Suppressor macrophage treated with lipopolysaccharide for 1 hour (primary cell): ENCODE measurements around the gene CDC14B.
A peak's percentile ranks its signal among the peaks of the same experiment; 100 is the strongest.
"Not testable (repeated sequence)": the region's sequence is repeated elsewhere in the genome, so short reads cannot be mapped to it uniquely, and the experiment has no call there.

Experiments
- DNase-seq, 3 donors: peaks; one replicate each; pipeline ENCODE4 v3.0.0-alpha.2; 2020 to 2022

CDC14B gene

DNA sequence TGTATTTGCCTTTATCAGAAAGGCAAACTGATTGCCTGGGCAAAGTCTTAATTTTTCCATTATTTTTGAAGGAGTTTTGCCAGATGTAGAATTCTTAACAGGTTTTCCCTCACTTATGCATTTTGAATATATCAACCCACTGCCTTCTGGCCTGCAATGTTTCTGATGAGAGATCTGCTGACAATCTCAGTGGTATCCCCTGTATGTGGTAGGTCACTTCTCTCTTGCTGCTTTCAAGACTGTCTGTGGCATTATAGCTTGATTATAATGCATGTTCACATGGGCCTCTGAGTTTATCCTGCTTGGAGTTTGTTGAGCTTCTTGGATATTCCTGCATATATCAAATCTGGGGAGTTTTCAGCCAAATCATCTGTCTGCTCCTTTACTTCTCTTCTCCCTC is 87.5 kb downstream of the CDC14B start:
- DNase-seq, result no peak

DNA sequence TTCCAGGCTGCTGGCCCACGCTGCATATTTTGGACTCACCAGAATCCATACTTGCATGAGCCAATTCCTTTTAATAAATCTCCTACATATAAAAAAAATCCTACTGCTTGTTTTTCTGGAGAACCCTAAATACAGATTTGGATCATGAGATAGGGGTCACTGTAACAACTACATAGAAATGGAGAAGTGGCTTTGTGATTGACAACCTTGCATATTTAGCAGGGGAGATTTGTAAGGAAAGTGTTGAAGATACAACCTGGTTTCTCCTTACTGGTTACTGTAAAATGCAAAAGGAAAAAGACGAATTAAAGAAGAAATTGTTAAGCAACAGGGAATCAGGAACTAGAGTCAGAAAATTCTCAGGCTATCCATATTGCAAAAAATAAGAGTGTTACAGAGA is 94.9 kb downstream of the CDC14B start:
- no peak for DNase-seq

DNA sequence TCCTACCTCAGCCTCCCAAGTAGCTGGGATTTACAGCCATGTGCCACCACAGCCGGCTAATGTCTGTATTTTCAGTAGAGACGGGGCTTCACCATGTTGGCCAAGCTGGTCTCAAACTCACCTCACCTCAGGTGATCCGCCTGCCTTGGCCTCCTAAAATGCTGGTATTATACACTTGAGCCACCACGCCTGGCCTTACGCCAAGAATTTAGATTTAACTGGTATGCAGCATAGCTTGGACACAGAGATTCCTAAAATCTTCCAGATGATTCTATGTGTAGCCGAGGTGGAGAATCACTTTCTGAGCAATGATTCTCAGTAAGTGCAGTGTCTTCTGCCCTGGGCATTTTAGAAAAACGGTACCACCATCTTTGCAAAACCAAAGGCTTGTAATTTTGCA is 95.6 kb downstream of the CDC14B start:
- no peak for DNase-seq

DNA sequence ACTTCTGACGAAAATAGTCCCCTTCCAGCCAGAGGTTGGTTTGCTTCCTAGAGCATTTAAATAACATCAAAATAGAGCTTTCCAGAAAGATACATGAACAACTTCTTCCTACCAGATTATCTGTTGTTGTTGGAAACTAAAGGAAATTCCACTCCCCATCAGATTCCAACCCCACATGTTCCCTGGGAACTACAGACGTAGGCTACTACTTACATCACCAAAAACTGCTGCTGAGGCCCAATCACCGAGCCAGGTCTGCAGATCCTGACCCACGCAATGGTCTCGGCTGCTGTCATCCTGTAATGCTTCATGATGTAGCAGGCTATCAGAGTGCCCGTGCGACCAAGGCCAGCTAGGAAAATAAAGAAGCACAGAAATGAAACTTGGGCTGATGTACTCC is 96.3 kb downstream of the CDC14B start:
- DNase-seq, result no peak

DNA sequence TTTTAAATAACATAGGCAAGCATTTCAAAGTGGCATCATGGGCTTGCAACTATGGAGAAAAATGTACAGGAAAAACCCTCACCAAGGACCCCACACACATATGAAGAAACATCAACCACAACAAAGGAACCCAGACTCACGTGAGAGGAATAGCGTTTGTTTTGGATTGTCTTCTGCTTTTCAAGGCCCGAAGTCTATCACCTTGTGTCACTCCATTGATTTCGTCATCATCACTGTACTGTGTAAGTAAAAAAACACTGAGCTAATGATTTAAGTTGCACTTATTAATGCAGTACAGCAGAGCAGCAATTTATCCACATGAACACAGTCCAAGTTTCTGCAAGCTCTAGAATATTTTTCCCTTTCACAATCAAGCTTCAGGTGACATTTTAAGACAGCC is 97.3 kb downstream of the CDC14B start:
- peak; percentile 17 to 33 (median 27) for DNase-seq

DNA sequence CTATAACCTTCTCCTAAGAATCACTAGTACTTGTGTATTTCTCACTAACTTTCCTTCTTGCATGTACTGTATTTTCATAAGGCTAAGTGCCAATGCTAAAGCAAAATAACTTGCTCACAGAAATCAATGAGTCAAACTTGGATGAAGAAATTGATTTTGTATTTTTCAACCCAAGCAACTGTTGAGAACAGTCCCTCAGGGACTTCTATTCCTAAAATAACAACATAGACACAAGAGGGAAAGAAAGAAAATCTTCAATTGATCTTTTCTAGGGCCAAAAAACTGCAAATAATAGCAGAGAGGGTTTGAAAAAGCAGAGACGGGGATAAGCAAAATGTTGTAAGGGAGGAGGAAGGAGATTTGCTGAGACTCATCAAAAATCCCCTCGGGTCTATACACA is 99.9 kb downstream of the CDC14B start:
- no peak for DNase-seq

DNA sequence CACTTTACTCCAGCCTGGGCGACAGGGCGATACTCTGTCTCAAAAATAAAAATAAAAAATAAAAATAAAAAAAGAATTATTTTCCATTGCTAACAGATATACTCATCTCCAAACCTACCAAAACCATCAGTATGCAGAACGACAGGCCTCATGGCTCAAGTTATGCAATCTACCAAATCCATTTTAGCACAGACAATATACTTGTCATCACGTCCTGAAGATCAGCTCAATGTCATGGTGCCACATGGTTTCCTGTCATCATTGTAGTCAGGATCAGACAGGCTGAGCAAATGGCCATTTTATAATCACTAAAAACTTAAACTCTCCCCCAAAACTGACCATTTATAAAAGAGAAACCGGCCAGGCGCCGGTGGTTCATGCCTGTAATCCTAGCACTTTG is 100.5 kb downstream of the CDC14B start:
- DNase-seq, result no peak

DNA sequence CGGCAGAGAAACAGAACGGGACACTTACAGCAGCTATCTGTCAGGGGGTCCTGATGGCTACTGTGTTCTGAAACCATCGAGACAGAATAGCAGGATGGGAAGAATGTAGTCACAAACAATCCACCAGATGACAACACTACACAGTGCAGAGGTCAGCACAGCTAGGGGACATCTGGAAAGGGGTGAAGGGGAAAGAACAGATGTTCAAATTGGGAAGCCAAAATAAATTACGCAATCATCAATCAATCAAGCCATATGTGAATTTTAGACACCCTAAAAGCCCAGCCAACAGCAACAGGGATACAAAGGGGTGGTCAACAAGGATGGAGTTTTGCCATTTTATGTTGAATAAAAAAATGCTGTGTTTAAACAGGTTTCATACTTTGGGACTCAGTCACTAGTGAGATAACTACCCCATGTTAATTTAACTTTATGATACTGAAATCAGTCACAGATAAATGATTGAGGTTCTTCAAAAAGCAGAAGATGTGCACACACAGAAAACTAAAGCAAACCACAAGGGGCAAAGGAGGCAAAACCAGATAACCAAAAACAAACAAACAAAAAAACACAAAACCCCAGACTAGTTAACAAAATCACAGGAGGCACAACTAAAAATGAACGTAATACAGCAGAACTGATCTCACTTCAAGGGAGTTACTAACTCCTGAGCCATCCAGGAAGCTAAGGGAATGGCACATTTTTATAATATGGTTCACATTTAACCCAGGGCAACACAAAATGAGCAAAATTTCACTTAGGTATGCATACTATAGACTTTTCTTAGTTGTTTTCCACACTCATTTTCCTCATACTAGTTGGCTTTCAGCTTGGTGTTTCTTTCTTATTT is 103.8 kb downstream of the CDC14B start:
- no peak for DNase-seq

DNA sequence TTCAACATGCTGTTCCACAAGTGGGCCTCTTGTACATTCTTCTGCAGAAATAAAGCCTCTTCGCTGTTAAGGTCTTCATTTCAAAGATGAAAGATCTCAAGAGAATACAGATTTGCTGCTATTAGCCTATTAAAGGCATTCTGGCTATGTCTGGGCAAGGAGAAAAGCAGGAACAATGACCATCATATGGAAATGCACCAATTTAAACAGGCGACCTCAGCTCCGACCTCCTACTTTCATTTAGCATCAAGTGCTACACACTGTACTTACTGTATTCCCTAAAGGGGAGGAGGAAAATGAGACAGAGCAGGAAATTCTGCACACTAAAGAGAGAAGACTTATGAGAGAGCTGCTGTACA is 104.9 kb downstream of the CDC14B start:
- no peak for DNase-seq

DNA sequence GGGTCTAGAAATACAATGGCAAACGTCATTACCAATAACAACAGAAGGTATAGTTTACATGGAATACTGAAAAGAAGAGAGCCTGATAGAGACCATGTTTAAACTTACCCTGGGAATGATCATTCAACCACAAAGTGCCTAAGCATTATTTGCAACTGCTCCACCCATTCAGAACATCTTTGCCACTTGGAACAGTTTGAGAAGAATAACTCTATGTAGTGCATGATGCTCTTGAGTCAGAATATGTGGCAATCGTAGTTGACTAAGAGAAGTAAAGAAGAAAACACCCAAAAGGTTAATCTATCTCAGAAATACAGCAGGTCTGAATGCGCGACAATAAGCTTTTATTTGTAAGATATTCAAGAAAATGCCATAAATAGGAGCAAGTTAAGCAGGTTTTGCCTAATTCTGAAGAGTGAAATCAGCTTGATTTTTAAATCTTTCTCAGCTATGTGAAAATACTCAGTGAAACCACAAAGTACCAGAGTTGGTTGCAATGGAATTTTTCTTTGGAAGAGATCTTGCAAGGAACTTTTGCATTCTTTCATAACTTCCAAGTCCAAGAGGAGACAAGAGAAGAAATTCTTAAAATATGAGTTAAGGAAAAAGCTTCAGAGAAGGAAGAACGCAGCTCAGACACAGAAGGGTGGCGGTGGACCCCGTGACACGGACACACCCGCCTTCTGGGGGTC is 105.4 kb downstream of the CDC14B start:
- no peak for DNase-seq

DNA sequence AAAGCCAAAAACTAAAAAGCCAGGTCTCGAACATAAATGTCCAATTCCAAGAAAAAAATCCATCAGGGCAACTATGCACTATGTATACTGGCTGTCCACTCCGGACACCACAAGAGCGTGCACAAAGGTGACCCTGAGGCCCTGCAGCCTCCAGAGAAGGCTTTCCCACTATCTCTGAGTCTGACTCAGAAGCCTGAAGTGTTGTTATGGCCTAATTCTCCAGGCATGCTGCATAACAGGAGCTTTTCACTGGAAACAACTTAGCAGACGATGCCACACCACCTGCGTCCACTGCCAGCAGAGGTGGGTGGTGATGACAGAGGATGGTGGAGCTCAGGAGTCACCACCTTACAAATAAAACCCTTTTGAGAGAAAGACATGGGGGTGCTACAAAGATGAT is 106.0 kb downstream of the CDC14B start:
- DNase-seq, result no peak

DNA sequence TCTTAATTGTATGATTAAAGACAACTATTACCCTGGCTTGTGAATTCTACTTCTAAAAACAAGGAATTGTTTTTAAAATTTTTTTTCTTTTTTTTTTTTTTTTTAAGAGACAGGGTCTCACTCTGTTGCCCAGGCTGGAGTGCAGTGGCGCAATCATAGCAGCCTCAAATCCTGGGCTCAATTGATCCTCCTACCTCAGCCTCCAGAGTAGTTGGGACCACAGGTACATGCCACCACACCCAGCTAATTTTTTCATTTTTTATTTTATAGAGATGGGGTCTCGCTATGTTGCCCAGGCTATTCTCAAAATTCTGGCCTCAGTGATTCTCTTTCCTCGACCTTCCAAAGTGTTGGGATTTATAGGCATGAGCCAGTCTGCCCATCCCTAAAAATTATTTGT is 107.4 kb downstream of the CDC14B start:
- DNase-seq, result no peak

DNA sequence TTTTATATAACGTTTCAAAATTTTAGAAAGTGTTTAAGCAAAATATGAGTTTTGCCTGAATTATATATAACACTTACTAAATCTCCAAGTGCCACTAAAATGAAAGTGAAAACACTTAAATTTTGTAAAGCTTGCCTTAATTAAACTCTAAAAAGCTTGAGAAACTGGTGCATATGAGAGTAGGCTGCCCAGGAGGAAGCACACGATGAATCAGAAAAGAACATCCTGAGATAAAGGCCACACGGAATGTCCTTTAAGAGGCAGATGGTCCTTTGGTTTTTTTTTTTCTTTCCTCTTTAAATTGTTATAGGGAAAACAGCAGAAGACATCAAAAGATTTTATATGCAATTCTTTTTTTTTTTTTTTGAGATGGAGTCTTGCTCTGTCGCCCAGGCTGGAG is 109.4 kb downstream of the CDC14B start:
- DNase-seq, result no peak

DNA sequence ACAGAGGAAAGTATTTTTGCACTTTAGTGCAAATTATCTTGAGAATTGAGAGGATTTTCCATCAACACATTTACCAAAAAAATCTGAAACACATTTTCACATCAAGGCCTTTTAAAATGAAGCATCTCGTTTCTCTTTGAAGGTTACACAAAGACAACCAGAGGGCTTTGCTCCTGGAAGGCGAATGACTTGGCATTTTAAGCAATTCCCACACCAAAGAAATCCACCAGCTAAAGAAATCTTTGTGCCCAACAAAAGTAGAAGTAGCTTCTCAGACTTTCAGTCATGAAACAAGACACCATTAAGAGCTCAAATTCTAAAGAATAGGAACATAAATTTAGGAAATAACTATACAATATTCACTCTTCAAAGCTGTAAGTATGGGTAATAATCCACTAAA is 109.8 kb downstream of the CDC14B start:
- DNase-seq, result no peak

DNA sequence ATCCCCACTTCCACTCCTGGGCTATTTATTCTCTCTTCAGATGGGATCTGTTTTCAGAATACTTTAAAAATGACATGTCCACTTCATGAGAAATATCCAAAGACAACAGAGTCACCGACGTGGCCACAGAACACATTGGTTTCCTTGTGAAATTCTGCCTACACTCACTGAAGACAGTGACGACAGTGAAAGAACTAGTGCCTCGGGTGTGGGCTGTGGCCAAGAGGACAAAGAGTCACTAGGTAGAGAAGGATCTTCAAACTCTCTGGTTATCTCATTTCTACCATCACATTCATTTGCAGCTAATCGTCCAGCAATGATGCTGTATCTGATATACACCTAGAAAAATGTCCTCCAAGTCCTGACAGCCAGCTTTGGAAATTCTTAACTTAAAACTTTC is 110.6 kb downstream of the CDC14B start:
- no peak for DNase-seq

DNA sequence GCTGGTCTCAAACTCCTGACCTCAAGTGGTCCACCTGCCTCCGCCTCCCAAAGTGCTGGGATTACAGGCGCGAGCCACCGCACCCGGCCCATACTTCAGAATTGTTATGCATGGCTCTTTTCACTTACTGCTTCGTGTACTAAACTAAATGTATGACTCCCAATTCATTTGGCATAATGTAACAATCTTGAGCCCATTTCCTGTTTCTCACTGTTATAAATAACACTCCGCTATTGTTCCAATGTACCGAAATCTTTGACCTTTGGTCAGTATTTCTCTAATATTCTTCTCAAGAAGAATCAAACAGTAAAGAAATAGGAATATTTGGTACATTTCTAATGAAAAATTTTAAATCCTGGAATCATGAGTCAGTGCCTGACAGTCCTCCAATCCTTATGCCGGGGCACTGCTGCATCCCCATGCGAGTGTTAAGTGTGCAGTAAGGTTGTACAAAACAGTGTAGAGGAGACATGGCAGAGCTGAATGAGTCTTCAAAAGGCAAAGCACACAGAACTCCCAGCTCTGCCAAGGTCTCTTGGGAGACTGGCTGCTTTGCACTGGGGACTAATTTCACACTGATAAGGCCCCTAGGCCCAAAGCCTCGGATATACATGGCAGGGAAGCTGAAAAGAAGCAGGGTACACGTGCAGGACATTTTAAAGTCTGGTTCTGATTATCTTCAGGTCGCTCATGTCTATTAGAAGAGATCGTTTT is 111.3 kb downstream of the CDC14B start:
- DNase-seq, result no peak

DNA sequence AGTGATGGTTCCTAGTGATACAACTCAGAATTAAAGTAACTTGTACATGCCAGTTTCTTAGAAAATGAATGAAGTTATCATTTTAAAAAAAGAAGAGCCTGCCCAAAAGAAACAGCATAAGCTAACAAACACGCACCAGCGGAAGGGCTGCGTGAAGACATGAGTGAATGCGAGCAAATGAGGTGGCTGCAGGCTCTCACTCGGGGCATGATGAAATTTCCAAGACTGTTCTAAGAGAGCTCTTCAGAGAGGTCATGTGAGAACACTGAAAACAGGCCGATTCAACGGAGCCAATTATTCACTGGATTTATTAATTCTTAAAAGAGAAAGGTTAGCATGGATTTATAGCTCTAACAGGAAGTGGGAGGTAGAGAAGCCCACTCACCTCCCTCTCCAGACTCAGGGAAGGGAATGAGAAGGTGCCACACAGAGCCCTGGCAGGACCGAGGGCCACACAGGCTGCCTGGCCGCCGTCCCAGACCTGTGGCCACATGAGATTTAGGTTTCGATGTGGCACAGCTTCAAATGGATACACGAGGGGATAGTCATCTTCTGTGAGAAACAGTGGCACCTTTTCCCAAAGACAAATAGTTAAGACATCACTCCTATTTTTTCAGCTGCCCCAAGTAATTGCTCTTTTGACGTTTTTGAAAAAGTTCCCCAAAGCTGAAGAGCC is 114.2 kb downstream of the CDC14B start:
- DNase-seq, result no peak

DNA sequence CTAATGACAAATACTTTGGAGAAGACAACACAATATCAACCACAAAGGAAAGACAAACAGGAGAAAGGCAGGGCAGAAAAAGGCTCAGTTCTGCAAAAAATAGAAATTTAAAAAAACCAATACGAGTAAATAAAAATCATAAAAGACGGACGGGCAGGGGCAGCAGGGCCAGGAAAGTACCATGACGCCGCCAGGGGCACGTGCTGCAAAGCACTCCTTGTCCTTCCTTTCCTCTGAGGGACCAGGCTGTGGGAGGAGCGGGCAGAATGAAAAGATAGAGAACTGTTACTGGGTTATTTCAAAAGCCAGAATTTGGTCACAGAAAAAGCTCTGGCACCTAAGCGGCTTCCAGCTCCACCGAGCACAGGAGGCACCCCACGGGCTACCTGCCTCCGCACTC is 115.7 kb downstream of the CDC14B start:
- no peak for DNase-seq

DNA sequence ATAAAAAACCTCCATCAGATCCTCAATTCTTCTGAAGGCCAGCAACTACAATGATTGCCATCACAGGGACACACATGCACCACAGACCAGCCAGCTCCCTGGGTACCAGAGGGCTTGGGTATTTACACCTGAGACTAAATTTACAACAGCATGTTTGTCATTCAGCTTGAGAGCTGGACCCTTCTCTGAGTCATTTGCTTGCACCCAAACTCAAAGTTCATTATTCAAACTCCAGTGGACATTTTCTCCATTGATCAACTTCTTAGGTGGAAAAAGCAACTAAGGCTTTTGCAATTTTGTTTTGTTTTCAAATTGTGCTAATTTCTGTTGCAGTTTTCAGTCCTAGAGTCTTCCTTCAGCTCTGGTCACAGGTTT is 116.3 kb downstream of the CDC14B start:
- DNase-seq, result not testable (repeated sequence)

DNA sequence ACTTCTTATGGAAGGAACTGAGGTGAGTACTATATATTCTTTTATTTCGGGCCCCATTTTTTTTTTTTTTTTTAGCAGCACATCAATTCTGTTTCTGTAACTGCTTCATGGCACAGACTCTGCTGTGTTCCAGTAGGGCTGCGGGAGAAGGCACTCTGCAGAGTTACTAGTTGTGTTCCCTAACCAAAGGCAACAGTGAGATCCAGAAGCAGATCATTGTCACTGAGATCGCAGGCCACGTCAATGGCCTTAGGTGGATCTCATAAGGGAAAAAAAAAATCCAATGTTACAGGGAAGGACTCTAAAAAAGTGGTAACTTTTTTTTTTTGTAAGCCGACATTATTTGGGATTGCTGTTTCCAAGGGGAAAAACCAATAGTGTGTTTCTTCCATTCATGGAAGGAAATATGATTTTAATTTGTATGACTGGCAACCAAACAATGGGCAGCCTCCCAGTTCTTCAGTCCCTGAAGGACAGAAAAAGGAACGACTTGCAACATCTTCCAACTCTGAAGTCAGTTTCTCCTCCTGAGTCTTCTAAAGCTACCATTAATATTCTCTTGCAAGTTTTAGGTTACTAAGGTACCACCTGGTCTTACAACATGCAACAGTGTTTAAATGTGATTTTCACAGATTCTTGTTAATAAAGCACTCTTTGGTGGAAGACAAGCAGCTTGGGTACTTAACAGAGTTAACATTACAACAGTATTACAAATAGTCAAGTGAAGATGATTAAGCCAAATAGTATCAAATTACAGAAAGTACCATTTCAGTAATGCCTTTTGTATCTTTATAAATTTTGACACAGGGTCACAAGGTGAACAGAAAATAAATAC is 116.9 kb downstream of the CDC14B start:
- no peak for DNase-seq

DNA sequence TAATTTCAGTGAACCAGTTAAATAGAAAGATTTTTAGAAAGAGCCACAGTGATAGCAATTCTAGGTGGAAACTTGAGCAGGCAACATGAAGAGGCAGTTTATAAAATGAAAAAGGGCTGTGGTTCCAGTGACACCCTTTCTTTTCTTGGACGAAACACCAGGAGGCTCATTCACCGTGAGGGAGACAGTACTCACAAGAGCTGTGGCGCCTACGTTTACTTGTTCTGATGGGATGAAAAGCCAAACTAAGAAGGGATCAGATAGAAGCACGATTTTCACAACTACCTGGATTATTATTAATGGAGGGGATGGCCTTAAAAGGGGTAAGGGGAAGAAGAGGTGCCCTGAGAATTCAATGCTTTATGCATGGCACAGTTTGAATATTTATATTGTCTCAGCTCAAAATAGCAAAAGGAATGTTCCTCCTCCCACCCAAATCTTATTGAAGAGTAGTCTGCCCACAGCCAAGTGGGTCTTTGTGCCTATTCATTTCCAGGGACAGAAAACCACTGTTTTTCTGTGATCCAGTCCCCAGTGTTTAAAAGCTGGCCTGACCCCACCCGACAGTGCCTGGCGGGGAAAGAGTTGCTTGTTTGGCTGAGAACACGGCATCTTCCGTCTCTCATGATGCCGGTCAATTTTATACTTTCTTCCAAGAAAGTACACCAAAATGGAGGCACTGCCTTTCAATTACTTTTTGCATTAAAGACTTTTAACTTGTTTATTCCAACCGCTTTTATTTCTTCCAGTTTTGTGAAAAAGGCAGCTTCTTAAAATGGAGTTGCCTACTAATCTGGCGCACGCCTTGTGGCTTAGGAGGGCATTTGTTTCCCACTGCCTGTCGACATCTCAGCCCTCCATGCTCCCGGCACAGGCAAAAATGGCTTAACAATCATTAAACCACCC is 117.8 kb downstream of the CDC14B start:
- DNase-seq, result peak in 1 of 3 donors; percentile 12
